DOHH2 (cell line): ENCODE measurements around the gene HOXB3.

Source experiments
- H3F3A ChIP-seq: fragments of 200-600 bp; sonication (generic), shearing (Covaris generic); 2 replicates; pipeline ENCODE4 v1.6.0; 2016; ENCODE audit warnings: antibody characterized with exemption, mild to moderate bottlenecking; ENCODE audit not compliant: control insufficient read depth, insufficient read depth
- H3K27ac ChIP-seq: fragments of 200-600 bp; sonication (generic); 2 replicates; pipeline ENCODE4 v1.5.1; 2014; ENCODE audit warnings: low read depth, mild to moderate bottlenecking, low read length, moderate library complexity
- H3K27me3 ChIP-seq: fragments of 200-600 bp; sonication (generic); 2 replicates; pipeline ENCODE4 v1.6.1; 2014; ENCODE audit warnings: mild to moderate bottlenecking, low read length, mixed read lengths; ENCODE audit not compliant: control insufficient read depth
- H3K36me3 ChIP-seq: fragments of 200-600 bp; sonication (generic); 2 replicates; pipeline ENCODE4 v1.6.1; 2014; ENCODE audit warnings: mild to moderate bottlenecking, low read length, moderate library complexity, mixed read lengths; ENCODE audit not compliant: control insufficient read depth
- H3K4me1 ChIP-seq: fragments of 200-600 bp; sonication (generic); 2 replicates; pipeline ENCODE4 v1.6.1; 2014; ENCODE audit warnings: mild to moderate bottlenecking, low read length, mixed read lengths; ENCODE audit not compliant: control insufficient read depth
- H3K4me2 ChIP-seq: fragments of 200-600 bp; sonication (generic); 2 replicates; pipeline ENCODE4 v1.6.0; 2014; ENCODE audit warnings: mild to moderate bottlenecking, low read length, moderate library complexity
- H3K4me3 ChIP-seq: fragments of 200-600 bp; sonication (generic); 2 replicates; pipeline ENCODE4 v1.5.1; 2014; ENCODE audit warnings: mild to moderate bottlenecking, low read length, mixed read lengths
- H3K79me2 ChIP-seq: fragments of 200-600 bp; sonication (generic); 2 replicates; pipeline ENCODE4 v1.6.1; 2014; ENCODE audit warnings: mild to moderate bottlenecking, low read length, mixed read lengths; ENCODE audit not compliant: control insufficient read depth
- H3K9me2 ChIP-seq: fragments of 200-600 bp; sonication (generic); replicated peaks from 2 replicates; pipeline ENCODE4 v1.6.1; 2014; ENCODE audit warnings: mild to moderate bottlenecking, low read length, mixed read lengths; ENCODE audit not compliant: control insufficient read depth
- H3K9me3 ChIP-seq: fragments of 200-600 bp; sonication (generic); 2 replicates; pipeline ENCODE4 v1.6.1; 2014; ENCODE audit warnings: antibody characterized with exemption, low read length, mixed read lengths; ENCODE audit not compliant: control insufficient read depth, insufficient read depth
- H4K20me1 ChIP-seq: fragments of 200-600 bp; sonication (generic); 2 replicates; pipeline ENCODE4 v1.6.0; 2014; ENCODE audit warnings: low read depth, mild to moderate bottlenecking, antibody characterized with exemption, low read length, moderate library complexity; ENCODE audit not compliant: control insufficient read depth, insufficient read depth
- CTCF ChIP-seq: fragments of 200-600 bp; sonication (generic); IDR thresholded peaks from one replicate; pipeline ENCODE4 v1.5.1; 2014; ENCODE audit warnings: antibody characterized with exemption, mild to moderate bottlenecking, low read depth, low read length; ENCODE audit not compliant: poor library complexity, severe bottlenecking
- EZH2phosphoT487 ChIP-seq: fragments of 200-600 bp; sonication (generic); IDR thresholded peaks from 2 replicates; pipeline ENCODE4 v1.6.1; 2017; ENCODE audit warnings: borderline replicate concordance, mild to moderate bottlenecking, antibody characterized with exemption, low read length, moderate library complexity, mixed read lengths

The HOXB3 gene

GRCh38 chr17:48589831-48590606 lies at the start of gene HOXB3:
TSS of gene HOXB3 (minus strand) at chr17:48590241. CDS start at chr17:48552474, 37,767 bp downstream.
- no peak within 1 kb of the TSS for H3K27ac ChIP-seq
- no peaks in the 10 kb centered on the region for H3F3A ChIP-seq
- TF ChIP-seq CTCF: no peak
- TF ChIP-seq EZH2phosphoT487: no peak; the same call in 1 of the 2 replicates
- no peaks in the 10 kb centered on the region for H3K79me2 ChIP-seq
- no peaks in the 10 kb centered on the region for H3K9me2 ChIP-seq
- peaks cover 14% of the 10 kb centered on the region for H3K4me1 ChIP-seq
- no peak within 1 kb of the TSS for H3K4me3 ChIP-seq
- H4K20me1 ChIP-seq: peaks cover 4% of the 10 kb centered on the region; the same call in 1 of the 2 replicates
- H3K27me3 ChIP-seq: peaks cover 76% of the 10 kb centered on the region
- H3K4me2 ChIP-seq: no peak within 1 kb of the TSS
- H3K9me3 ChIP-seq: no peaks in the 10 kb centered on the region
- H3K36me3 ChIP-seq: no peaks in the 10 kb centered on the region

GRCh38 chr17:48639136-48639535 lies 49.1 kb upstream of the HOXB3 start:
- H3K27me3 ChIP-seq: peaks cover 56% of the 10 kb centered on the region

GRCh38 chr17:48637323-48638260 lies 47.6 kb upstream of the HOXB3 start:
- Histone ChIP-seq H3K4me3 (no peak overlapping the region), H3K36me3 (no peaks in the 10 kb centered on the region), H4K20me1 (no peaks in the 10 kb centered on the region), H3K4me1 (peaks cover 19% of the 10 kb centered on the region), H3K9me2 (no peaks in the 10 kb centered on the region), H3K4me2 (no peak overlapping the region), H3K9me3 (no peaks in the 10 kb centered on the region), H3K27ac (no peak overlapping the region), H3F3A (no peaks in the 10 kb centered on the region), H3K79me2 (no peaks in the 10 kb centered on the region), H3K27me3 (peaks cover 59% of the 10 kb centered on the region)
- TF ChIP-seq EZH2phosphoT487 (no peak), CTCF (no peak)

More at GRCh38 chr17:48639136-48639535, 49.1 kb upstream of the HOXB3 start:
- no peak overlapping the region for H3K4me3 ChIP-seq
- H3F3A ChIP-seq: no peaks in the 10 kb centered on the region
- no peaks in the 10 kb centered on the region for H3K36me3 ChIP-seq
- no peaks in the 10 kb centered on the region for H4K20me1 ChIP-seq
- H3K9me2 ChIP-seq: no peaks in the 10 kb centered on the region
- H3K27ac ChIP-seq: no peak overlapping the region
- no peak for TF ChIP-seq EZH2phosphoT487
- TF ChIP-seq CTCF: no peak
- no peaks in the 10 kb centered on the region for H3K9me3 ChIP-seq
- no peaks in the 10 kb centered on the region for H3K79me2 ChIP-seq
- no peak overlapping the region for H3K4me2 ChIP-seq
- peaks cover 19% of the 10 kb centered on the region for H3K4me1 ChIP-seq
